Measurements from ENCODE around the gene ARHGEF28. TPM values are rescaled to one million over a fixed set of nuclear protein-coding genes. Genes with fewer than 3 reads are reported as not detected.

The ARHGEF28 gene
- total RNA-seq, 6 experiments from 2014 or later, result 3.0 to 14.9 (median 6.4) TPM

GRCh38 chr5:73630765-73631164 lies 4.8 kb downstream of the ARHGEF28 start:
- DNase-seq, result no peak
- Histone ChIP-seq H3K4me3 (no peak overlapping the region), H3K27me3 (no peaks in the 10 kb centered on the region), H3K4me1 (peaks cover 0 to 14% (median 0%) of the 10 kb centered on the region in 4 donors), H3K9me3 (no peaks in the 10 kb centered on the region), H3K27ac (no peak overlapping the region), H3K36me3 (no peaks in the 10 kb centered on the region)
- intact Hi-C loops (cut with DNase I), result no loop called here
- ATAC-seq, result no peak
- TF ChIP-seq POLR2A (IDR thresholded peaks at IDR 0.05), result no peak
- no peak for TF ChIP-seq CTCF (IDR thresholded peaks at IDR 0.05)

- ATAC-seq, result no peak
- intact Hi-C loops (cut with DNase I), result no loop called here
- Histone ChIP-seq H3K27ac (no peak overlapping the region), H3K27me3 (no peaks in the 10 kb centered on the region), H3K9me3 (no peaks in the 10 kb centered on the region), H3K4me1 (peaks cover 0 to 14% (median 0%) of the 10 kb centered on the region in 4 donors), H3K4me3 (no peak overlapping the region), H3K36me3 (no peaks in the 10 kb centered on the region)
- DNase-seq, result no peak
- no peak for TF ChIP-seq POLR2A (IDR thresholded peaks at IDR 0.05)
- TF ChIP-seq CTCF (IDR thresholded peaks at IDR 0.05), result no peak
Observed at GRCh38 chr5:73631500-73631899, 5.5 kb downstream of the ARHGEF28 start.

- peaks cover 0 to 3% (median 0%) of the 10 kb centered on the region in 4 donors for H3K4me1 ChIP-seq
- ATAC-seq, result peak in 1 of 4 donors; percentile 33
- no peak for TF ChIP-seq POLR2A (IDR thresholded peaks at IDR 0.05)
- TF ChIP-seq CTCF (IDR thresholded peaks at IDR 0.05), result no peak
Observed at GRCh38 chr5:73633060-73633459, 7.1 kb downstream of the ARHGEF28 start.

GRCh38 chr5:73636408-73636807 lies 10.4 kb downstream of the ARHGEF28 start:
- Histone ChIP-seq H3K27me3 (no peaks in the 10 kb centered on the region), H3K4me3 (no peak overlapping the region), H3K27ac (no peak overlapping the region), H3K9me3 (no peaks in the 10 kb centered on the region), H3K4me1 (peaks cover 0 to 10% (median 4%) of the 10 kb centered on the region in 4 donors), H3K36me3 (no peaks in the 10 kb centered on the region)
- ATAC-seq (no peak), DNase-seq (no peak)
- no peak for TF ChIP-seq POLR2A (IDR thresholded peaks at IDR 0.05)
- no peak for TF ChIP-seq CTCF (IDR thresholded peaks at IDR 0.05)
- WGBS (ENCODE audit: insufficient coverage, low coverage, low lambda C conversion rate, missing lambda C conversion rate), result 83% methylated on average over 3 of the region's 3 CpGs
- intact Hi-C loops (cut with DNase I), result no loop called here

More at GRCh38 chr5:73633060-73633459, 7.1 kb downstream of the ARHGEF28 start:
- DNase-seq, result no peak
- H3K36me3 ChIP-seq, result no peaks in the 10 kb centered on the region
- intact Hi-C loops (cut with DNase I), result no loop called here
- no peaks in the 10 kb centered on the region for H3K9me3 ChIP-seq
- H3K27ac ChIP-seq, result no peak overlapping the region
- 100% methylated on average over 1 of the region's 5 CpGs for WGBS (ENCODE audit: insufficient coverage, low coverage, low lambda C conversion rate, missing lambda C conversion rate)
- no peaks in the 10 kb centered on the region for H3K27me3 ChIP-seq
- no peak overlapping the region for H3K4me3 ChIP-seq

GRCh38 chr5:73637565-73637964 lies 11.6 kb downstream of the ARHGEF28 start:
- no peak overlapping the region for H3K27ac ChIP-seq
- WGBS (ENCODE audit: insufficient coverage, low coverage, low lambda C conversion rate, missing lambda C conversion rate), result 100% methylated on average over 2 of the region's 2 CpGs
- intact Hi-C loops (cut with DNase I), result no loop called here
- peaks cover 0 to 22% (median 4%) of the 10 kb centered on the region in 4 donors for H3K4me1 ChIP-seq
- no peaks in the 10 kb centered on the region for H3K27me3 ChIP-seq
- no peaks in the 10 kb centered on the region for H3K9me3 ChIP-seq
- no peak for DNase-seq
- no peak overlapping the region for H3K4me3 ChIP-seq
- ATAC-seq, result no peak
- no peaks in the 10 kb centered on the region for H3K36me3 ChIP-seq
- TF ChIP-seq POLR2A (IDR thresholded peaks at IDR 0.05) (no peak), CTCF (IDR thresholded peaks at IDR 0.05) (no peak)

Measured in right lobe of liver (tissue), 6 donors.